Lower lobe of right lung (tissue), 2 donors: ENCODE results near the gene KL. TPM values are rescaled to one million over a fixed set of nuclear protein-coding genes. Genes with fewer than 3 reads are reported as not detected.

Experiments
- ATAC-seq, 2 donors: fragments of 200-7000 bp; cut with Tn5 transposase; one replicate each; pipeline ENCODE4 v1.9.1; 2020 to 2022; ENCODE audit warnings: mild to moderate bottlenecking in 2 of 2, moderate library complexity in 2 of 2
- DNase-seq: peaks from one replicate; pipeline ENCODE4 v3.0.0-alpha.2; 2020
- H3K27ac ChIP-seq: fragments of 200-600 bp; one replicate; pipeline ENCODE4 v1.8.0; 2022
- H3K27me3 ChIP-seq: fragments of 200-600 bp; one replicate; pipeline ENCODE4 v1.8.0; 2022; ENCODE audit warnings: low read depth
- H3K36me3 ChIP-seq: fragments of 200-600 bp; one replicate; pipeline ENCODE4 v1.8.0; 2022; ENCODE audit warnings: mild to moderate bottlenecking
- H3K4me1 ChIP-seq: fragments of 200-600 bp; one replicate; pipeline ENCODE4 v1.8.0; 2022
- H3K4me3 ChIP-seq: fragments of 200-600 bp; one replicate; pipeline ENCODE4 v1.8.0; 2022; ENCODE audit warnings: mild to moderate bottlenecking
- H3K9me3 ChIP-seq: fragments of 200-600 bp; one replicate; pipeline ENCODE4 v1.8.0; 2022
- intact Hi-C: fragments of 100-400 bp; cut with DNase I; formaldehyde crosslinking; loops from one replicate; pipeline ENCODE4 v1.11.0; 2022
- total RNA-seq: library from RNA; stranded (reverse); fragmentation: NEBNext Ultra II Directional; extraction: Animal tissue kit (Norgen Biotek cat#: 25700); gene quantifications from one replicate; pipeline ENCODE4 v1.2.1, GENCODE V29; 2021
- TF ChIP-seq, protein P1 (sequence below): fragments of 200-600 bp; IDR thresholded peaks from one replicate; pipeline ENCODE4 v1.8.0; 2022; ENCODE audit warnings: antibody characterized with exemption, mild to moderate bottlenecking
- donor health status: DM: no; HTN: yes; CAD: no; lungs with severe emphysema.

Gene KL
- total RNA-seq, 1 donor from 2014 or later, result 14.7 TPM

DNA sequence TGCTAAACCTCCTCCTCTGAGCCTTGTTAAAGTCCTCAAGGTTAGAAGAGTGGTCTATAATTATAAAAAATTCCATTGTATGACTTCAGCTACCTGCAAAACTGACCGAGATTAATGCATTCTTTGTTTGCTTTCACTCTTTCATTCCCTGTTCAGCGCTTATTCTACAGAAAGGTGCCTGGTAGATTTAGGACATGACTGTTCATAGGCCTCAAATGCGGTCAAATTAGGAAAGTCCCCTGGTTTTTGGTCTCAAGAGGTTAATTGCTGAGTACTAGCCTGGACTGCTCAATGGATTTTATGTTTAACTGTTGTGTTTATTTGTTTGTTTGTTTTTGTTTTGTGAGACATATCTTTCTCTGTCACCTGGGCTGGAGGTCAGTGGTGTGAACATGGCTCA lies 35.4 kb downstream of the KL start:
- no peak overlapping the region for H3K4me3 ChIP-seq
- ATAC-seq (no peak), DNase-seq (no peak)
- H3K9me3 ChIP-seq, result no peaks in the 10 kb centered on the region
- intact Hi-C loops, result no loop called here
- H3K27me3 ChIP-seq, result no peaks in the 10 kb centered on the region
- no peak overlapping the region for H3K27ac ChIP-seq
- no peaks in the 10 kb centered on the region for H3K4me1 ChIP-seq
- TF ChIP-seq, protein P1, sequence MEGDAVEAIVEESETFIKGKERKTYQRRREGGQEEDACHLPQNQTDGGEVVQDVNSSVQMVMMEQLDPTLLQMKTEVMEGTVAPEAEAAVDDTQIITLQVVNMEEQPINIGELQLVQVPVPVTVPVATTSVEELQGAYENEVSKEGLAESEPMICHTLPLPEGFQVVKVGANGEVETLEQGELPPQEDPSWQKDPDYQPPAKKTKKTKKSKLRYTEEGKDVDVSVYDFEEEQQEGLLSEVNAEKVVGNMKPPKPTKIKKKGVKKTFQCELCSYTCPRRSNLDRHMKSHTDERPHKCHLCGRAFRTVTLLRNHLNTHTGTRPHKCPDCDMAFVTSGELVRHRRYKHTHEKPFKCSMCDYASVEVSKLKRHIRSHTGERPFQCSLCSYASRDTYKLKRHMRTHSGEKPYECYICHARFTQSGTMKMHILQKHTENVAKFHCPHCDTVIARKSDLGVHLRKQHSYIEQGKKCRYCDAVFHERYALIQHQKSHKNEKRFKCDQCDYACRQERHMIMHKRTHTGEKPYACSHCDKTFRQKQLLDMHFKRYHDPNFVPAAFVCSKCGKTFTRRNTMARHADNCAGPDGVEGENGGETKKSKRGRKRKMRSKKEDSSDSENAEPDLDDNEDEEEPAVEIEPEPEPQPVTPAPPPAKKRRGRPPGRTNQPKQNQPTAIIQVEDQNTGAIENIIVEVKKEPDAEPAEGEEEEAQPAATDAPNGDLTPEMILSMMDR, result no peak
- H3K36me3 ChIP-seq, result no peaks in the 10 kb centered on the region

DNA sequence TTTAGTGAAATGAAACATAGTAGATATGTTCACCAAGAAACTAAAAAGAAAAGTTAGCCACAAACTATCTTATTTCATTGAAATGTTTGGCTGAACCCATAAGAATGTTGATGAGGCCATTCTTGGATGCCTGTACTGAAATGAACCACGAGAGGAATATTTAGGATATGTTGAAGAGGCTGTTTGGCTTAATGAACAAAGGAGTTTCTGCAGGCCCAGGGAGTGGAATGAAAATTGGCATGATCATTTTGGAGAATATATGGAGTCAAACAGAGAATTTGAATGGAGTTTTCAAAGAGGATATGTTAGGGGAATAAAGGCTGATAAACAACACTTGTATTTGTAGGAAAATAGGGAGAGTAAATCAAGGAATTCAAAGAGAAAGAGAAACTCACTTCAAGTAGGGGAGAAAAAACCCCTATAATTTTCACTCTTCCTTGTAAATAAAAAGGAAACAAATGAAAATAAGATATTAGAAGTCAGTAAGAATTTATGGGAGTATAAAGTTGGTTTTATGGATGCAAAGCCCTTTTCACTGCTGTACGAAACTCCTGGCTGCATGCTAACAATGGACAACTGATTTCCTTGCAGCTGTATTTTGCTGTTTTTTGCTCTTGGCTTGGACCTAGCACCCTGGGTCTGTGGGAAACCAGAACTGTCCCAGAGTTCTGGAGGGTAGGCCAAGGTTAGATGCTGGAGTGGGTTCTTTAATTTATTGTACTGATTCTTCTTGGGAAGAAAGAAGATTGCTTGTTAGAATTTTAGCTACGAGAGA lies 36.5 kb downstream of the KL start:
- Histone ChIP-seq H3K27me3 (no peaks in the 10 kb centered on the region), H3K9me3 (no peaks in the 10 kb centered on the region), H3K27ac (no peak overlapping the region), H3K4me1 (peaks cover under 1% of the 10 kb centered on the region), H3K4me3 (no peak overlapping the region), H3K36me3 (no peaks in the 10 kb centered on the region)
- DNase-seq, result no peak
- TF ChIP-seq, protein P1, result no peak
- intact Hi-C loops, result no loop called here
- no peak for ATAC-seq

DNA sequence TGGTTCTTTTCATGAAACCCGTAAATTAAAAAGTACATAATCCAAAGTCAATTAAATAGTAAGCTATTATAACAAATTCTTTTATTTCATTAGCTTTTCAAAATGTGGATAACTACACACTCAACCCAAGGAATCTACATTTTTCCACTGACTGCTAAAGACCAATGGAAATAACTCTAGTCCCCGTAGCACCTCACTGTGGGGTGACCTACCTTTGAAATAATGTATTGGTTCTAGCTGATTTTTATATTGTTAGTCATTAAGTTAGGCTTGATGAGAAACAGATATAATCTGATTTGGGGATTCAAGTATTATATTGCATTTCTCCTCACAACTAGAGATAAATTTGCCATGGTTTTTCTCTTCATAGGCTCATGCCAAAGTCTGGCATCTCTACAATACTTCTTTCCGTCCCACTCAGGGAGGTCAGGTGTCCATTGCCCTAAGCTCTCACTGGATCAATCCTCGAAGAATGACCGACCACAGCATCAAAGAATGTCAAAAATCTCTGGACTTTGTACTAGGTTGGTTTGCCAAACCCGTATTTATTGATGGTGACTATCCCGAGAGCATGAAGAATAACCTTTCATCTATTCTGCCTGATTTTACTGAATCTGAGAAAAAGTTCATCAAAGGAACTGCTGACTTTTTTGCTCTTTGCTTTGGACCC lies 37.3 kb downstream of the KL start:
- Histone ChIP-seq H3K27me3 (no peaks in the 10 kb centered on the region), H3K27ac (no peak overlapping the region), H3K4me1 (peaks cover 6% of the 10 kb centered on the region), H3K36me3 (no peaks in the 10 kb centered on the region), H3K4me3 (no peak overlapping the region), H3K9me3 (no peaks in the 10 kb centered on the region)
- ATAC-seq, result no peak
- TF ChIP-seq, protein P1, result no peak
- no peak for DNase-seq
- intact Hi-C loops, result no loop called here

DNA sequence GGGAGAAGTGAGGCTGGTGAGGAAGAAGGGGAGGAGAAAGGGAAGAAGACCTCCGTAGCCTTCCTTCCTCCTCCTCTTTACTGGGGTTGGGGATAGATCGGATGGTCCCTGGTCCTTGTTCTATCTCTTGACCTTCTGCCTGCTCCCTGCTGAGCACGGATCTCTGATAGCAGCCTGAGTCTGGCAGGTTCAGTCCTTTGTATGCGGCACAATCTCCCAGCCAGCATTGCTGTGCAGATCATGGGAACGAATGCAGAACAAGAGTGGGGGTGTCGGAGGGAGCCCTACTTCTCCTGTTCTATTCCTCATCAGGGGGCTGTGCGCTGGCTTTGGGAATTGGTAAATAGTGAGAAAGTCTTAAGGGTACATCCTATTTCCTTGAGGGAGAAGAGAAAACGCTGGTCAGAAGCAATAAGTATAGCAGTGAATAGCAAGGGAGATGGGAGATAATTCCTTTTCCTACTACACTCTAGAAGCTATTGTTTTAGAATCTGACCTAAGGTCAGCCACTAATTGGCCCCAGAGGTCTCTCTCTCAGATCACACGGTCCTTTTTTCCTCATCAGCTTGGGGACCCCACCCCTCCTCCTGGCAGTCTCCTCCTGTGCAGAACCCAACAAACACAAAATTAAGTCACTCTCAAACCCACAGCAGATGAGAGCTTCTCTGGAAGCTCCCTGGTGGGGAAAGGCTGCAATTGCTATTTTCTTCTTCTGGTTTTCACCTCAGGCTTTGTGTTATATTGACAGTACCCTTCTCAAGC lies 41.0 kb downstream of the KL start:
- Histone ChIP-seq H3K4me1 (peaks cover 10% of the 10 kb centered on the region), H3K9me3 (no peaks in the 10 kb centered on the region), H3K36me3 (no peaks in the 10 kb centered on the region), H3K27me3 (no peaks in the 10 kb centered on the region), H3K27ac (no peak overlapping the region), H3K4me3 (no peak overlapping the region)
- intact Hi-C loops, result no loop called here
- DNase-seq (no peak), ATAC-seq (peak in 1 of 2 donors; percentile 23)
- TF ChIP-seq, protein P1, result peak; percentile 30

DNA sequence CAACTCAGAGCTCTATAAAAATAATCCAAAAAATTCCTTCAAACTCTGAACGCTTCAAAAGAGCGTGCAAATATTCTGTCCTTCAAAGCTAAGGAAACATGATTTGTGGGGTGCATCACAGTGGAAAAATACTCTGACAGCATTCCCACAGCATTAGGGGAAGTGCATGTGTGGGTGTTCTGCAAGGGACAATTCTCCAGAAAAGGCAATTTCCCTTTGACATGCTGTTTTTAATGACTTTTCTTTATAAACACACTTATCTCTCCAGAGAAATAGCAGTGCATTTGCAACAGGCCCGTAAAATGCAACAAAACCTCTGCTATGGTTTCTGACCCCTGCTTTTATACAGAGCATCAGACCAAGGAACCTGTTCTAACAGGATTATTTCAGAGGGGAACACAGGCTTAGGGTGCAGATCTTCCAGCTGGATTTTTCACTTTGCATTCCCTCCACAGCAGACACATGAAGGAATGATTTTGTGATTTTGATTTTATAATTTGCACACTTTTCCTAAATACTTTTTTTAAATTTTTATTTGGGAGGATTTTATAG lies 42.6 kb downstream of the KL start:
- DNase-seq (no peak), ATAC-seq (no peak)
- Histone ChIP-seq H3K27ac (no peak overlapping the region), H3K36me3 (no peaks in the 10 kb centered on the region), H3K27me3 (no peaks in the 10 kb centered on the region), H3K4me3 (no peak overlapping the region), H3K4me1 (peaks cover 10% of the 10 kb centered on the region), H3K9me3 (no peaks in the 10 kb centered on the region)
- TF ChIP-seq, protein P1, result no peak
- intact Hi-C loops, result no loop called here
